Body of pancreas (tissue), 4 donors: ENCODE data around the gene KASH5.

Source experiments
- POLR2A ChIP-seq, 3 donors: fragments of 450-650 bp; IDR thresholded peaks; one replicate each; pipeline ENCODE4 v1.6.1; 2016; ENCODE audit warnings: antibody characterized with exemption in 3 of 3, mild to moderate bottlenecking in 2 of 3
- TF ChIP-seq, protein P1 (sequence below), 7 experiments: fragments of 450-650 bp in 4 of 7; fragments of 200-600 bp in 3 of 7; sonication (generic) in 3 of 7; IDR thresholded peaks; one replicate each; pipeline ENCODE4 v1.5.1; 2016 to 2019; ENCODE audit warnings: antibody characterized with exemption in 7 of 7

DNA sequence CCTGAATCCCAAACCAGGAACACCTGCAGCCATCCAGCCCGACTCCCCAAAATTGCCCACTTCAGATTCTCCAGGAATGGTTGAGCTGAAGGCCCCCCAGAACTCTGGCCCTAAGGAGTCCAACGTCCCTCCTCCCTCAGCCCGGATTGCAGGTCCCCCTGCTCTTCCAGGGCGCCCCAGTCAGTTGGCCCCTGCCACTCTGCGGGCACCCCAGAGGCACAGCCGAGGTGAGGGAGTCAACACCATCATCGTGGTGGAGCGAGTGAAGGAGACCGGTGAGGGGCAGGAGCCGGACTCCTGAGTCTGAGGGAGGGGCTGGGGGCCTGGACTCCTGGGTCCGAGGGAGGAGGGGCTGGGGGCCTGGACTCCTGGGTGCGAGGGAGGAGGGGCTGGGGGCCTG lies 39.3 kb downstream of the KASH5 start:
- no peak for TF ChIP-seq POLR2A (IDR thresholded peaks at IDR 0.05)
- TF ChIP-seq, protein P1, sequence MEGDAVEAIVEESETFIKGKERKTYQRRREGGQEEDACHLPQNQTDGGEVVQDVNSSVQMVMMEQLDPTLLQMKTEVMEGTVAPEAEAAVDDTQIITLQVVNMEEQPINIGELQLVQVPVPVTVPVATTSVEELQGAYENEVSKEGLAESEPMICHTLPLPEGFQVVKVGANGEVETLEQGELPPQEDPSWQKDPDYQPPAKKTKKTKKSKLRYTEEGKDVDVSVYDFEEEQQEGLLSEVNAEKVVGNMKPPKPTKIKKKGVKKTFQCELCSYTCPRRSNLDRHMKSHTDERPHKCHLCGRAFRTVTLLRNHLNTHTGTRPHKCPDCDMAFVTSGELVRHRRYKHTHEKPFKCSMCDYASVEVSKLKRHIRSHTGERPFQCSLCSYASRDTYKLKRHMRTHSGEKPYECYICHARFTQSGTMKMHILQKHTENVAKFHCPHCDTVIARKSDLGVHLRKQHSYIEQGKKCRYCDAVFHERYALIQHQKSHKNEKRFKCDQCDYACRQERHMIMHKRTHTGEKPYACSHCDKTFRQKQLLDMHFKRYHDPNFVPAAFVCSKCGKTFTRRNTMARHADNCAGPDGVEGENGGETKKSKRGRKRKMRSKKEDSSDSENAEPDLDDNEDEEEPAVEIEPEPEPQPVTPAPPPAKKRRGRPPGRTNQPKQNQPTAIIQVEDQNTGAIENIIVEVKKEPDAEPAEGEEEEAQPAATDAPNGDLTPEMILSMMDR (IDR thresholded peaks at IDR 0.05), result no peak
